ENCODE data around the gene TNFRSF19. TPM values are rescaled to one million over a fixed set of nuclear protein-coding genes. Genes with fewer than 3 reads are reported as not detected.

The TNFRSF19 gene
- total RNA-seq, 1 experiment from 2014 or later = 0.06 TPM

GRCh38 chr13:23571431-23571830, 1.2 kb downstream of the TNFRSF19 start:
- peaks cover 4% of the 10 kb centered on the region for H3K4me1 ChIP-seq (ENCODE audit: insufficient read depth, low read length, poor library complexity, severe bottlenecking)
- POLR2A ChIA-PET (ENCODE audit: low non-redundant PET) = no interaction called here
- no peak for TF ChIP-seq EZH2 (IDR thresholded peaks at IDR 0.05; ENCODE audit: borderline replicate concordance, low read depth, low read length, poor library complexity, severe bottlenecking)
- TF ChIP-seq CTCF (conservative IDR thresholded peaks at IDR 0.05; ENCODE audit: low read depth, low read length) = no peak
- no peak for DNase-seq (ENCODE audit: low spot score)
- no peak overlapping the region for H3K4me3 ChIP-seq (ENCODE audit: low read depth, low read length, poor library complexity, severe bottlenecking)
- H3K9me3 ChIP-seq (ENCODE audit: low read depth, low read length, poor library complexity, severe bottlenecking) = no peaks in the 10 kb centered on the region
- intact Hi-C loops (cut with micrococcal nuclease; ENCODE audit: unreplicated experiment) = loop anchor here (10.0 kb wide), 1 partner anchor 303 kb away; no protein-coding TSS in a partner anchor
- CTCF ChIA-PET = no interaction called here
- H3K27ac ChIP-seq (ENCODE audit: low read depth, low read length, poor library complexity, severe bottlenecking) = no peak overlapping the region
- H3K36me3 ChIP-seq (ENCODE audit: insufficient read depth, low read length, poor library complexity, severe bottlenecking) = no peaks in the 10 kb centered on the region
- H3K27me3 ChIP-seq (replicated peaks; ENCODE audit: insufficient read depth, low read depth, low read length, poor library complexity) = peaks cover 60% of the 10 kb centered on the region
- BruUV-seq (replicated peaks) = no TSS peak

DNA sequence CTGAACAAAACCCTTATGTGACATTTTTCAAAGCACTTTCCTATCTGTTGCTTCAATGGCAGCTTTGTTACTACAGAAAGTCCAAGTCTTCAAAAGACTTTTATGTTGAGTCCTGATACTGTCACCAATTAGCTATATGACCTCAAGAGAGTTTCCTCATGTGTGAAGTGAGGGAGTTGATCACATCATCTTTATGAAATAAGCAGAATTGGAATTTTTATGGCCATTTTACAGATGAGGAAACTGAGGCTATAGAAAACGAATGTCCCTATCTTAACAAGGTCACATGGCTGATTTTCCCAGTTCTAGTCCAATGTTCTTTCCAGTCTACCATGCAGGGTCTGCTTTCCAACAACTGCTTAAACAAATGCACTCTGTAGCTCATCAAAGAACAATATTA, 2.6 kb downstream of the TNFRSF19 start:
- intact Hi-C loops (cut with micrococcal nuclease; ENCODE audit: unreplicated experiment) = loop anchor here (10.0 kb wide), 1 partner anchor 302 kb away; no protein-coding TSS in a partner anchor
- BruUV-seq (replicated peaks) = no TSS peak
- CTCF ChIA-PET = no interaction called here
- TF ChIP-seq CTCF (conservative IDR thresholded peaks at IDR 0.05; ENCODE audit: low read depth, low read length) = no peak
- peaks cover 66% of the 10 kb centered on the region for H3K27me3 ChIP-seq (replicated peaks; ENCODE audit: insufficient read depth, low read depth, low read length, poor library complexity)
- H3K27ac ChIP-seq (ENCODE audit: low read depth, low read length, poor library complexity, severe bottlenecking) = no peak overlapping the region
- POLR2A ChIA-PET (ENCODE audit: low non-redundant PET) = no interaction called here
- H3K9me3 ChIP-seq (ENCODE audit: low read depth, low read length, poor library complexity, severe bottlenecking) = no peaks in the 10 kb centered on the region
- DNase-seq (ENCODE audit: low spot score) = no peak
- H3K4me3 ChIP-seq (ENCODE audit: low read depth, low read length, poor library complexity, severe bottlenecking) = no peak overlapping the region
- no peaks in the 10 kb centered on the region for H3K36me3 ChIP-seq (ENCODE audit: insufficient read depth, low read length, poor library complexity, severe bottlenecking)
- H3K4me1 ChIP-seq (ENCODE audit: insufficient read depth, low read length, poor library complexity, severe bottlenecking) = peaks cover 4% of the 10 kb centered on the region

DNA sequence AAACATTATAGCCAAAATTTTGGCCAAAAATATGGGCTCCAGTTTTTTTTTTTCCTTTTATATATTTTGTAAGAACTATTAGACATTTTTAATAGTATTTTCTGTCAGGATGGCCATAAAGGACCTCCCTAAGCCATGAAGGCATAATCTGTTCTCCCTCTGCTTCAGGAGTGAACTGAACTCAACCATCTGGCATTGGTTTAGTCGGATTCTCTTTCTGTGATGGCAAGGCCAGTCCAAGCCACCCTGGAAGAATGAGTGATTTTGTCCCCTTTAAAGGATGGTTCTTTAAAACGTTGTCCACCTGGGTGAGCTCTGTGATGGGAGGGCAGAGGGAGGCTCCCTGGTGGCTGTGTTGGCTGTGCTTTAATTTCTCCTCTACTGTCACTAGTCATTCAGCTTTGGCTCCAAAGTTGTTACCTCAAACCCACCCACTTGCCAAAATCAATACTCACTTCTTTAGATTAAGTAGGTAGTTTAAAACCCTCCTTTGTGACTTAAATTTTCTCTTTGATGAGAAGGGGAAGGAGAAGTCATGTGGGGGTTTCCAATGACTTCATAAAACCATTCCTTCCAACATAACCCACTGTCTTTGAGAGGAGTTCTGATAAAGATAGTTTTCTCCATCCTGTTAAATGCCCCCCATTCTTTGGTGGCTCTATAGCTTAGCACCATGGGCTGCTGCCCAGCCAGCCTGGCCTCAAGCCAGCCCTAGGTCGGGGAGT, 4.4 kb downstream of the TNFRSF19 start:
- CTCF ChIA-PET = no interaction called here
- DNase-seq (ENCODE audit: low spot score) = no peak
- Histone ChIP-seq H3K27me3 (replicated peaks; ENCODE audit: insufficient read depth, low read depth, low read length, poor library complexity) (peaks cover 60% of the 10 kb centered on the region), H3K4me3 (ENCODE audit: low read depth, low read length, poor library complexity, severe bottlenecking) (no peak overlapping the region), H3K36me3 (ENCODE audit: insufficient read depth, low read length, poor library complexity, severe bottlenecking) (no peaks in the 10 kb centered on the region), H3K4me1 (ENCODE audit: insufficient read depth, low read length, poor library complexity, severe bottlenecking) (peaks cover 4% of the 10 kb centered on the region), H3K27ac (ENCODE audit: low read depth, low read length, poor library complexity, severe bottlenecking) (no peak overlapping the region), H3K9me3 (ENCODE audit: low read depth, low read length, poor library complexity, severe bottlenecking) (no peaks in the 10 kb centered on the region)
- TF ChIP-seq CTCF (conservative IDR thresholded peaks at IDR 0.05; ENCODE audit: low read depth, low read length) (no peak), EZH2 (IDR thresholded peaks at IDR 0.05; ENCODE audit: borderline replicate concordance, low read depth, low read length, poor library complexity, severe bottlenecking) (no peak)
- intact Hi-C loops (cut with micrococcal nuclease; ENCODE audit: unreplicated experiment) = loop anchor here (10.0 kb wide), 1 partner anchor 300 kb away; no protein-coding TSS in a partner anchor
- no TSS peak for BruUV-seq (replicated peaks)
- POLR2A ChIA-PET (ENCODE audit: low non-redundant PET) = no interaction called here
